Neural progenitor cell (in vitro differentiated cells): Measurements from ENCODE around the gene SERTAD4.

Experiments
- CTCF ChIP-seq: fragments of 200-600 bp; sonication (generic); IDR thresholded peaks from 2 replicates; pipeline ENCODE4 v1.5.1; 2017; ENCODE audit warnings: antibody characterized with exemption, mild to moderate bottlenecking
- EZH2 ChIP-seq: fragments of 200-600 bp; sonication (generic); IDR thresholded peaks from 2 replicates; pipeline ENCODE4 v1.6.1; 2017; ENCODE audit warnings: antibody characterized with exemption, mild to moderate bottlenecking, moderate library complexity
- EZH2phosphoT487 ChIP-seq: fragments of 200-600 bp; sonication (generic); IDR thresholded peaks from 2 replicates; pipeline ENCODE4 v1.6.1; 2017; ENCODE audit warnings: antibody characterized with exemption

- TF ChIP-seq CTCF: no peak
- TF ChIP-seq EZH2: no peak
- TF ChIP-seq EZH2phosphoT487: no peak
Measured at GRCh38 chr1:210291786-210292230, 59.2 kb downstream of the SERTAD4 start.
